Measurements from ENCODE around the gene HBG2.

Gene HBG2

DNA sequence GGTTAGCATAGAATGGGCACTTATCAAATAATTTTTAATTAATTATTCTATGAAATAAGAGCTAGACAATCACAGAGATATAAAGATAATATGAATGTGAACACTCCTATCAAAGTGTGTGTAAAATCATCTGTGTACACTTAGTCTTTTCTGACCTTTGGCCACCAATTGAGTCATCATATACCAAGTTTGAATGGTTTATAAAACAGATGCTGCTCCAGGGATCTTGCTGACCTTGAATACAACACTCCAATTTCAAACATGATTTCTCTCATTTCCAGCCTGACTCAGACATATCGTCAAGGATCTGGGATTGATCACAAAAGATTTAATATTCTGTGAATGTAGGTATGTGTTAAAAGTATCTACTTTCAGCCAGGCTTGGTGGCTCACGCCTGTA, 51.2 kb downstream of the HBG2 start:
- Histone ChIP-seq H2AFZ (ENCODE audit: low read length, unreplicated experiment) (no peak overlapping the region), H3K27ac (ENCODE audit: low read depth, low read length) (no peak overlapping the region), H3K36me3 (ENCODE audit: insufficient read depth, low read length) (no peaks in the 10 kb centered on the region), H3K79me2 (ENCODE audit: control insufficient read depth, insufficient read depth, low read length, unreplicated experiment) (no peaks in the 10 kb centered on the region), H3K27me3 (ENCODE audit: insufficient read depth, low read length) (no peaks in the 10 kb centered on the region), H3K4me1 (ENCODE audit: control insufficient read depth, insufficient read depth, low read length, unreplicated experiment) (no peaks in the 10 kb centered on the region), H3K4me3 (ENCODE audit: low read depth, low read length) (no peak overlapping the region)

Measured in ACC112 (cell line).